DMS53 treated with DMSO at 0.1 percent for 48 hours (cell line): Measurements from ENCODE around the gene BLOC1S1.
"Not testable (repeated sequence)": the region's sequence is repeated elsewhere in the genome, so short reads cannot be mapped to it uniquely, and the experiment has no call there.

Experiments
- DNase-seq: peaks from one replicate; lab custom pipeline; 2025; ENCODE audit not compliant: unreplicated experiment; lab: John Stamatoyannopoulos, UW

The BLOC1S1 gene

DNA sequence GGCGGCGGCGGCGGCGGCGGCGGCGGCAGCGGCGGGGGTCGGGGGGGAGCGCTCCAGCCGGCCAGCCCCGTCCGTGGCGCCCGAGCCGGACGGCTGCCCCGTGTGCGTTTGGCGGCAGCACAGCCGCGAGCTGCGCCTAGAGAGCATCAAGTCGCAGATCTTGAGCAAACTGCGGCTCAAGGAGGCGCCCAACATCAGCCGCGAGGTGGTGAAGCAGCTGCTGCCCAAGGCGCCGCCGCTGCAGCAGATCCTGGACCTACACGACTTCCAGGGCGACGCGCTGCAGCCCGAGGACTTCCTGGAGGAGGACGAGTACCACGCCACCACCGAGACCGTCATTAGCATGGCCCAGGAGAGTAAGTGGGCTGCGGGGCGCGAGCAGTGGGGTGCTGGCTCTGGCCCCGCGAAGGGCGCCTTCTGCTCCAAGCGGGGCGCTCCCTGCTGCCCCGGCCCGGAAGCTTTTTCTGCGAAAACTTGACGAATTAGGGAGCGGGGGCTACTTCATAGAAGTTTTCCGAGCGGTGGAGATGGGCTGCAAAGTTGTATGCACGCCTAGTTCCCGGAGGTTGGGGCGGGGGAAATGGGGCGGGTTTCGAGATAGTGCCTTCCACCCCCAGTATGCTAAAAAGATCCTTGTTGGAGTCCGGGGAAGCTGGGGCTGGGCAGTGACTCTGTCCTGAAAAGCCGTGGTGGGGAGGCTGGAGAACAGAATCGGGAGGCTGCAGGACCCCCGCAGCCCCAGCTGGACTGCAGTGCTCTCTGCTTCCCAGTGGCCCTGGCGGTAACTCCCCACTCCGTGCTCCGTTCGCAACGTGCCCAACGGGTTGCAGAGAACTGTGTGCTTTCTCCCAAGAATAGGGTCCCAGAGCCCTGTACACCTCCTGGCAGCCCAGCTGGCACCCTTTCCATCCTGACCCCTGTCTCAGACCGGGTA, 27.8 kb downstream of the BLOC1S1 start:
- DNase-seq, result peak; percentile 23

GRCh38 chr12:55744340-55745030, 28.6 kb downstream of the BLOC1S1 start:
- no peak for DNase-seq

DNA sequence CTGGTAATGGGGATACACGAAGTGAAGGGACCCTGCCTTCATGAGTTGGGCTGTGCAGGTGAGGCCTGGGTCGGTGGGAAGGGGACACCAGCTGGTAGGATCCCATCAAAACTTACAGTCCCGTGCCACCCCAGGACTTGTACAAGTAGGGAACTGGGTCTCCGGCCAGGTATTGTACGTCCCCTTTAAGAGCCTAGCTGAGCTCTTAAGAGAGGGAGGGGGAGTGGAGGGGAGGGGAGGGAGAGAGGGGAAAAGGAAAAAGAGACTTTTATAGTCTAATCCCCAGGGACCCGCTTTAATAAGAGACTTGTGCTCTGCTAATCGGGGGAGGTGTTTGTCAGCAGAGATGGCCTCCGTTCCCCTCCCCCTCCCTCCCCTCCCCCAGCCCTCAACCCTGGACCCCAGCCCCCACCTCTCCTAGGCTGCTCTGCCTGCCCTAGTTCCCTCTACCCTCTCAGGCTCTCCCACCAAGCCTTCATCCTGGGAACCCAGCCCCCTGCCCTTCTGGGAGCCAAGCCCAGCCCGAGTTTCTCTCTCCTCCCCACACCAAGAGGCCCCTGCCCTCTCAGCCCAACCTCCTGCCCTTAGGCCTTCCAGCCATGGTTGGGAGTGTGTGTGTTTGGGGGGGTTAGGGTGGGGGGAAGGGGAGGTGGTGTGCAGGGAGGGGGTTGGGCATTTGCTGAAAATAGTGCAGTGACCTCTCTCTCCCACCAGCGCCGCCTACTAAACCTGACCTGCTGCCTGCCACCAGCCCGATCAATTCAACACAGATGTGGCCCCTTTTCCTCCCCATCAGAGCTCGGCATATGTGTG, 29.7 kb downstream of the BLOC1S1 start:
- DNase-seq, result no peak

DNA sequence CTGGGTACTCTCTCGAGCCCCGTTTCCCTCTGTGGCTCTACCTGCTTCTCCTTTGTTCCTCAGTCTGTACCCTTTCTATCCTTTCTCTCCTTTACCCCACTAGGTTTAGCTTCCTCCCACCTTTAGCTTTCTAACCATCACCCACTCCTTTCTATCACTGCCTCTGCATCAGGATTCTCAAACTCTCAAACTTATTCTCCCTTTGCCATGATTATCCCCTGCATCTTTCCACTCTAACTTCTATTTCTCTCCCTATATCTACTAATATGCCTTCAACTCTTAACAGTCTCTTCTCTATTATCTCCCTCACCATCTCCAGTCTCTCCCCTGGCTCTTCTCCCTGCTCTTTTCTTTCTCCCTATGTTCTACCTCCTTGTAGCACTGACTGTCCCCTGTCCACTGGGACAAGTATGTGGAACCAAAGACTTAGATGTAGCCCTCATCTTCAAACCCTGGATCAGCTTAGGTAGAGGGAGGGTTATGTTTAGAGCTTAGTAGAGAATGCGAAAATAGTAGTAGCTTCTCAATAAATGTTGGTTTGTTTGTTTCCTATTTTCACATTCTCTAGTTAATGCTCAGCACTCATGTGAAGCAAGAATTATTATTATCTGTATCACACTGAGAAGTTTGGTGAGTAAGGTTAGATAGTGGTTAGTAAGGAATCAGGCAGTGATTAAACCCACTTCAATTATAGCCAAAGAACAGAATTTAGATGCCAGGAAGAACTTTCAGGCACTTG, 30.5 kb downstream of the BLOC1S1 start:
- DNase-seq, result no peak

DNA sequence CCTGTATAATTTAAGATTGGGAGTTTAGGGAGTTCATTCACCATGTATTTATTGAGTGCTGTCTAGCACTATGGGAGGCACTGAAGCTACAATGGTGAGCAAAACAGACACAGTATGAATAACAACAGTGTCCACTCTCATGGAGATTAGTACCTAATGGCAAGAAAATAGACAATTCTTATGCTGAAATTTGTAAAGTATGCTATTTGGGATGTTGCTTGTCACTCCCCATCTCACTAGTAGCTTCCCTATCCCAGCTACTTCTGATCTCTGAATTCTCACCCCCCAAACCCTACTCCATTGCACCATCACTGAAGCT, 31.0 kb downstream of the BLOC1S1 start:
- DNase-seq, result no peak

- DNase-seq, result no peak
Measured at GRCh38 chr12:55748230-55748993, 32.6 kb downstream of the BLOC1S1 start.

DNA sequence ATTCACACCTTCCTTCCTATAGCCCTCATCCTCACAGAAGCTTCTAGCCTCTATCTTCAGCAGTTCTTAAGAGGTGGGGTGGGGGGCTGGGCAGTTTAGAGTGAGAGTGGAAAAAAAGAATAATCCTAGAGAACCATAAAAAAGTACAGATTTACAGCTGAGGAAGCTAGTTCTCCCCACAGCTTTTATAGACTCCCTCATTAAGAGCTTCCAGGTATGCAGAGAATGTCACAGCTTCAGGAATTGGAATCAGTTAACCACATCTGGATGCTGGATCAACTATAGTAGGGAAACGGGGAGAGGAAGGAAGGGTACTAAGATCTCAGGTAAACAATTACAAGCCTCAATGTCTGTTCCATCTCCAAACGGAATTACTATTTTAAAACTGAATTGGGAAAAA, 39.4 kb downstream of the BLOC1S1 start:
- DNase-seq, result no peak

GRCh38 chr12:55757701-55758100, 41.9 kb downstream of the BLOC1S1 start:
- no peak for DNase-seq

DNA sequence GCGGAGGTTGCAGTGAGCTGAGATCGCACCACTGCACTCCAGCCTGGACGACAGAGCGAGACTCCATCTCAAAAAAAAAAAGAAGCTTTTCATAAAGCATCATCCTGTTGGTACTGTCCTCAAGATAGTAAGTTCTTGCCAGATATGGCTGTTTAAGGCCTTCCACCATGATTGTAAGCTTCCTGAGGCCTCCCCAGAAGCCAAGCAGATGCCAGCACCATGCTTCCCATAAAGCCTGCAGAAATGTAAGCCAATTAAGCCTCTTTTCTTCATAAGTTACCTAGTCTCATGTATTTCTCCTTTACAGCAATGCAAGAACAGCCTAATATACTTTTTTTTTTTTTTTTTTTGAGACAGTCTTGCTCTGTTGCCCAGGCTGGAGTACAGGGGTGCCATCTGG, 42.7 kb downstream of the BLOC1S1 start:
- not testable (repeated sequence) for DNase-seq

DNA sequence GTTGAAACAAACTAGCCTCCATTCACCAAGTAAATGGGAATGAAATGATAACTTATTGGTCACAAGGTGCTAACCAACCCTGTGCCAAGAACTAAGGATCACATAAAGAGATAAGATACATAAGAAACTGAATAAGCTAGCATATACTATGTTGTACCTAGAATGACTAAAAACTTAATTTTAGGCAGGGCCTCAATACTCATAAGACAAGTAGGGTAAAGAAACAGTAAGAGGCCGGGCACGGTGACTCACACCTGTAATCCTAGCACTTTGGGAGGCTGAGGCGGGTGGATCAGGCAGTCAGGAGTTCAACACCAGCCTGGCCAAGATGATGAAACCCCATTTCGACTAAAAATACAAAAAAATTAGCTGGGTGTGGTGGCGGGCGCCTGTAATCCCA, 44.8 kb downstream of the BLOC1S1 start:
- DNase-seq, result no peak

DNA sequence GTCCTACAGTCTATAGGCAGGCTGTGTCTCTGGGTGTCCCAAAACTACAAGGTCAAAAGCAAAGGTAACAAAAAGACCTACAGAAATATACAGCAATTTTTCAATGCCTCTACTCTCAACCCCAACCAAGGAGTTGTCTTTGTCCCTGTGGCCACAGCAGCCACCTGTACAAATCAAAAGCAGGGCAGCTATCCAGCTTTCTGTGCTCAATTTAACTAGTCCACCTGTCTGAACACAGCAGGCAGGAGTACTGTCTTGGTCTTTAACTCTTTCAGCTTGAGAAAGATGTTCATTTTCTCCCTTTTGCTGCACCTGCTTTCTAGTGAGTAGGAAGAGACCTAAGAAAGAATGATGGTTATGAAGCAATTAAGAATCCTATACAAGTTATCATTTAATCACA, 46.8 kb downstream of the BLOC1S1 start:
- DNase-seq, result no peak

DNA sequence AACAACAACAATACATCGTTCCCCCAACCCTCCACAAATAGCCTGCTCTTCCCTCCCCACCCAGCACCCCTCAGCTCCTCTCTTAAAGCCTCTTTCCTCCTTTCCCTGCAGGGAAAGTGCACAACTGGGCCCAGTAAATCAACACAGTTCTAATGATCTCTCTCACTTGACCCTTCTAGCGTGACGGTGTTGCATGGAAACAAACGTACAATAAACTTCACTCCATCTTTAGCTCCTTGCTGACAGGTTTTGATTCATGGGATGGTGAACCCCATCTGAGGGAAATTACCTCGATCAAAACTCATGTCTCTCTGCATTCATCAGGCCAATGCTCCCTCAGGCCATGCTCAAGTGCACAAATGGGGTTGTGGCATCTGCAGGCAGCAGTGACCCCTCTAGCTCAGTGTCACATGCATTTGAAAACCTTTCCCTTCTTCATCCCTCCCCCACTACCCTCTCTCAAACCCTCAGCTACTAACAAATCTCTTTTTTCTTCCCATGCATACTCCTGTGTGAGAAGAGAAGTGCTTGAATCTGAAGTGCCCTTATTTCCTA, 50.0 kb downstream of the BLOC1S1 start:
- DNase-seq, result no peak

DNA sequence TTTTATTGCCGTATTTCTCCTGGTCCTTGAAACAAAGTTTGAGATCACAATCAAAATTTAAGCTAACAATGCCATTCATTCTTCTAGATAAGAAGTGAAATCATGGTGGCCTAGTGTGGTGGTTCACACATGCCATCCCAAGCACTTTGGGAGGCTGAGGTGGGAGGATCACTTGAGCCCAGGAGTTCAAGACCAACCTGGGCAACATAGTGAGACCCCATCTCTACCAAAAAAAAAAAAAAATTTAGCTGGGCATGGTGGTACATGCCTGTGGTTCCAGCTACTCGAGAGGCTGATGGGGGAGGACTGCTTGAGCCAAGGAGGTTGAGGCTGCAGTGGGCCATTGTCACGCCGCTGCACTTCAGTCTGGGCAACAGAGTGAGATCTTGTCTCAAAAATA, 51.3 kb downstream of the BLOC1S1 start:
- no peak for DNase-seq
